Measurements from ENCODE around the gene RFPL3.
"Not testable (repeated sequence)": the region's sequence is repeated elsewhere in the genome, so short reads cannot be mapped to it uniquely, and the experiment has no call there.

RFPL3 gene

GRCh38 chr22:32357567-32357966, at the start of gene RFPL3:
Gene RFPL3, plus strand, starts transcription at chr22:32357867. Its CDS starts 205 bp downstream, at chr22:32358072.
- H3K4me1 ChIP-seq (ENCODE audit: insufficient read depth, low read length, poor library complexity, severe bottlenecking); H3K9me2 ChIP-seq (replicated peaks; ENCODE audit: low read depth, low read length); H3K4me3 ChIP-seq (ENCODE audit: low read length, poor library complexity, severe bottlenecking); H3K27me3 ChIP-seq (ENCODE audit: insufficient read depth, low read length, poor library complexity, severe bottlenecking); H3K9me3 ChIP-seq (ENCODE audit: insufficient read depth, low read depth, low read length); H3K9ac ChIP-seq (ENCODE audit: low read depth, low read length, poor library complexity, severe bottlenecking); H3K4me2 ChIP-seq (ENCODE audit: low read depth, low read length, poor library complexity, severe bottlenecking); H4K20me1 ChIP-seq (ENCODE audit: insufficient read depth, low read length, poor library complexity, severe bottlenecking); H3F3A ChIP-seq (ENCODE audit: low read depth); H3K36me3 ChIP-seq (ENCODE audit: insufficient read depth, low read length); H3K79me2 ChIP-seq (ENCODE audit: insufficient read depth, low read length); H2AFZ ChIP-seq (ENCODE audit: low read length): not testable (repeated sequence)

- Histone ChIP-seq H3K9me3 (ENCODE audit: insufficient read depth, low read depth, low read length) (no peaks in the 10 kb centered on the region), H3K79me2 (ENCODE audit: insufficient read depth, low read length) (no peaks in the 10 kb centered on the region), H3K4me3 (ENCODE audit: low read length, poor library complexity, severe bottlenecking) (no peak overlapping the region), H3K4me2 (ENCODE audit: low read depth, low read length, poor library complexity, severe bottlenecking) (no peak overlapping the region), H2AFZ (ENCODE audit: low read length) (no peak overlapping the region), H3K4me1 (ENCODE audit: insufficient read depth, low read length, poor library complexity, severe bottlenecking) (no peaks in the 10 kb centered on the region), H3K27me3 (ENCODE audit: insufficient read depth, low read length, poor library complexity, severe bottlenecking) (no peaks in the 10 kb centered on the region), H3F3A (ENCODE audit: low read depth) (no peaks in the 10 kb centered on the region), H3K36me3 (ENCODE audit: insufficient read depth, low read length) (no peaks in the 10 kb centered on the region), H4K20me1 (ENCODE audit: insufficient read depth, low read length, poor library complexity, severe bottlenecking) (no peaks in the 10 kb centered on the region), H3K9ac (ENCODE audit: low read depth, low read length, poor library complexity, severe bottlenecking) (no peak overlapping the region), H3K9me2 (replicated peaks; ENCODE audit: low read depth, low read length) (no peaks in the 10 kb centered on the region)
- TF ChIP-seq EZH2phosphoT487 (IDR thresholded peaks at IDR 0.05; ENCODE audit: borderline replicate concordance) (no peak), CTCF (conservative IDR thresholded peaks at IDR 0.05; ENCODE audit: low read length) (no peak)
These were observed 49.5 kb upstream of the RFPL3 start for GRCh38 chr22:32308191-32308590.

GRCh38 chr22:32308934-32309333, 48.7 kb upstream of the RFPL3 start:
- H3K79me2 ChIP-seq (ENCODE audit: insufficient read depth, low read length), result no peaks in the 10 kb centered on the region
- no peak for TF ChIP-seq CTCF (conservative IDR thresholded peaks at IDR 0.05; ENCODE audit: low read length)
- TF ChIP-seq EZH2phosphoT487 (IDR thresholded peaks at IDR 0.05; ENCODE audit: borderline replicate concordance), result no peak
- H3K4me2 ChIP-seq (ENCODE audit: low read depth, low read length, poor library complexity, severe bottlenecking), result no peak overlapping the region
- H3K4me3 ChIP-seq (ENCODE audit: low read length, poor library complexity, severe bottlenecking), result no peak overlapping the region
- no peak overlapping the region for H3K9ac ChIP-seq (ENCODE audit: low read depth, low read length, poor library complexity, severe bottlenecking)
- H3K4me1 ChIP-seq (ENCODE audit: insufficient read depth, low read length, poor library complexity, severe bottlenecking), result no peaks in the 10 kb centered on the region
- H3K9me2 ChIP-seq (replicated peaks; ENCODE audit: low read depth, low read length), result no peaks in the 10 kb centered on the region
- no peaks in the 10 kb centered on the region for H3F3A ChIP-seq (ENCODE audit: low read depth)
- no peak overlapping the region for H2AFZ ChIP-seq (ENCODE audit: low read length)
- no peaks in the 10 kb centered on the region for H3K36me3 ChIP-seq (ENCODE audit: insufficient read depth, low read length)
- no peaks in the 10 kb centered on the region for H4K20me1 ChIP-seq (ENCODE audit: insufficient read depth, low read length, poor library complexity, severe bottlenecking)
- H3K9me3 ChIP-seq (ENCODE audit: insufficient read depth, low read depth, low read length), result no peaks in the 10 kb centered on the region
- no peaks in the 10 kb centered on the region for H3K27me3 ChIP-seq (ENCODE audit: insufficient read depth, low read length, poor library complexity, severe bottlenecking)

GRCh38 chr22:32309585-32310251, 47.9 kb upstream of the RFPL3 start:
- Histone ChIP-seq H3K9me2 (replicated peaks; ENCODE audit: low read depth, low read length) (no peaks in the 10 kb centered on the region), H3K4me1 (ENCODE audit: insufficient read depth, low read length, poor library complexity, severe bottlenecking) (no peaks in the 10 kb centered on the region), H3K36me3 (ENCODE audit: insufficient read depth, low read length) (no peaks in the 10 kb centered on the region), H3K9ac (ENCODE audit: low read depth, low read length, poor library complexity, severe bottlenecking) (no peak overlapping the region), H3F3A (ENCODE audit: low read depth) (no peaks in the 10 kb centered on the region), H3K79me2 (ENCODE audit: insufficient read depth, low read length) (no peaks in the 10 kb centered on the region), H2AFZ (ENCODE audit: low read length) (no peak overlapping the region), H3K4me3 (ENCODE audit: low read length, poor library complexity, severe bottlenecking) (no peak overlapping the region), H3K27me3 (ENCODE audit: insufficient read depth, low read length, poor library complexity, severe bottlenecking) (no peaks in the 10 kb centered on the region), H3K4me2 (ENCODE audit: low read depth, low read length, poor library complexity, severe bottlenecking) (no peak overlapping the region), H3K9me3 (ENCODE audit: insufficient read depth, low read depth, low read length) (no peaks in the 10 kb centered on the region), H4K20me1 (ENCODE audit: insufficient read depth, low read length, poor library complexity, severe bottlenecking) (no peaks in the 10 kb centered on the region)
- TF ChIP-seq EZH2phosphoT487 (IDR thresholded peaks at IDR 0.05; ENCODE audit: borderline replicate concordance) (no peak), CTCF (conservative IDR thresholded peaks at IDR 0.05; ENCODE audit: low read length) (no peak)
